Measurements from ENCODE around the gene PABPN1. TPM values are rescaled to one million over a fixed set of nuclear protein-coding genes. Genes with fewer than 3 reads are reported as not detected.

PABPN1 gene
- total and polyA plus RNA-seq, 2 experiments from 2014 or later, result 57.8 to 60.3 TPM

DNA sequence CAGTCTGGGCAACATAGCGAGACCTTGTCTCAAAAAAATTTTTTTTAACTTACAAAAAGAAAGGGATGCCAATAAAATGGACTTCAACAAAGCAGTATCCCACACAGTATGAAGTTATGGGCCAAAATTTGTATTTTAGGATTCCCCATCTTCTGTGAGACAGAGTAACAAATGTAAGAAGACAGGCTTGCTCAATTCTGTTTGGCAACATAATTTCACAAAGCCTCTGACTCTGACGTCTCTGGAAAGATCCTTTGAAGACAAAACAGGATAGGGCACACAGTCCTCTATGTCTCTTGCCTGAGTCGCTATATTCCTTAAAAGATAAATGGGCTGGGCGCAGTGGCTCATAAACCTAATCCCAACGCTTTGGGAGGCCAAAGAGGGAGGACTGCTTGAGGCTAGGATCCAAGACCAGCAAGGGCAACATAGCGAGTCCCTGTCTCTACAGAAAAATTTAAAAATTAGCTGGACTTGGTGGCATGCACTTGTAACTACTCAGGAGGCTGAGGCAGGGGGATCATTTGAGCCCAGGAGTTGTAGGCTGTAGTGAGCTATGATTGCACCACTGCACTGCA, 34.3 kb upstream of the PABPN1 start:
- Histone ChIP-seq H3K4me3 (peak overlapping the region; percentile 88), H3K27me3 (replicated peaks; ENCODE audit: insufficient read depth) (no peaks in the 10 kb centered on the region), H2AFZ (peak overlapping the region; percentile 95), H3K9me2 (ENCODE audit: insufficient read depth) (no peaks in the 10 kb centered on the region), H3K9me3 (ENCODE audit: low read depth) (no peaks in the 10 kb centered on the region), H3K79me2 (ENCODE audit: insufficient read depth) (peaks cover 23% of the 10 kb centered on the region), H3K4me2 (ENCODE audit: unreplicated experiment) (peak overlapping the region; percentile 87), H3K9ac (peak overlapping the region; percentile 79), H3K4me1 (ENCODE audit: insufficient read depth) (peaks cover 15% of the 10 kb centered on the region), H4K20me1 (ENCODE audit: insufficient read depth) (no peaks in the 10 kb centered on the region), H3K36me3 (ENCODE audit: low read depth) (no peaks in the 10 kb centered on the region), H3K27ac (peak overlapping the region; percentile 84), H3F3A (ENCODE audit: insufficient read depth) (peaks cover 7% of the 10 kb centered on the region)
- whole genome bisulfite sequencing, 2 experiments (ENCODE audit: low coverage in 1 of 2, low lambda C conversion rate in 2 of 2, missing lambda C conversion rate in 2 of 2), result 74% methylated on average over 6 of the region's 6 CpGs
- in situ Hi-C loops (cut with MboI), result no loop called here
- DNase-seq, result peak; percentile 41
- TF ChIP-seq EZH2phosphoT487 (IDR thresholded peaks at IDR 0.05; ENCODE audit: insufficient read depth, low read depth), result no peak
- no peak for TF ChIP-seq EZH2 (IDR thresholded peaks at IDR 0.05; ENCODE audit: insufficient read depth, poor library complexity, severe bottlenecking)

- in situ Hi-C loops (cut with MboI), result no loop called here
- H3K4me2 ChIP-seq (ENCODE audit: unreplicated experiment), result peak overlapping the region; percentile 60
Measured at GRCh38 chr14:23294734-23295561, 26.3 kb upstream of the PABPN1 start.

DNA sequence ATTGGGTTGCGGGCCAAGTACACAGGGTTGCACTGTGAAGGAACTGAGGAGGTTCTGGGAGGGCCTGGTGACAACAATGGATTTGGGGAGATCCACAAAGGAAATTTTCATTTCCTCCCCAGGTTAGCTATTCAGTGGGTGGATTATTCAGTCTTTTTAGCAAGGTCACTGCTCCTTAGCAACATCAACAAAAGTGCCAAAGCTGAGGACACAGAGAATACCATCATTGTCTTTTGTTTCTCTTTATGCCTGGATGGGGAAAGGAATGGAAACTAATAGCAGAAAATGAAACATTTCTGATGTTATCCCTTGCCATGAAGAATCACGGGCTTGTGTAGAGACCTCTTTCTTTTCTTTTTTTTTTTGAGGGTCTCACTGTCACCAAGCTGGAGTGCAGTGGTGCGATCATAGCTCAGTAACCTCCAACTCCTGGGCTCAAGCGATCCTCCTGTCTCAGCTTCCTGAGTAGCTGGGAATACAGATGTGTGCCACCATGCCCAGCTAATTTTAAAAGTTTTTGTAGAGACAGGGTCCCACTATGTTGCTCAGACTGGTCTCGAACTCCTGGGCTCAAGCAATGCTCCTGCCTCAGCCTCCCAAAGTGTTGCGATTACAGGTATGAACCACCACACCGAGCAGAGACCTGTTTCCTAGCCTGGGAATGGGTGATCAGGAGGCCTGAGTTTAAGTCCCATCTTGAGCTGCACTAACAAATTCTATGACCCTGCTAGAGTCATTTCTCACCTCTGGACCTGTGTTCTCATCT, 25.1 kb upstream of the PABPN1 start:
- Histone ChIP-seq H2AFZ (no peak overlapping the region), H3K4me2 (ENCODE audit: unreplicated experiment) (no peak overlapping the region), H3K4me3 (no peak overlapping the region), H3K9me3 (ENCODE audit: low read depth) (no peaks in the 10 kb centered on the region), H3K9me2 (ENCODE audit: insufficient read depth) (no peaks in the 10 kb centered on the region), H3K27ac (no peak overlapping the region), H3K36me3 (ENCODE audit: low read depth) (no peaks in the 10 kb centered on the region), H4K20me1 (ENCODE audit: insufficient read depth) (no peaks in the 10 kb centered on the region), H3F3A (ENCODE audit: insufficient read depth) (peaks cover 37% of the 10 kb centered on the region), H3K4me1 (ENCODE audit: insufficient read depth) (peaks cover 32% of the 10 kb centered on the region), H3K79me2 (ENCODE audit: insufficient read depth) (no peaks in the 10 kb centered on the region), H3K27me3 (replicated peaks; ENCODE audit: insufficient read depth) (no peaks in the 10 kb centered on the region), H3K9ac (no peak overlapping the region)
- 90 to 96% methylated on average over 7 of the region's 7 CpGs for WGBS, 2 experiments (ENCODE audit: low coverage in 1 of 2, low lambda C conversion rate in 2 of 2, missing lambda C conversion rate in 2 of 2)
- in situ Hi-C loops (cut with MboI), result no loop called here
- DNase-seq, result no peak
- no peak for TF ChIP-seq EZH2 (IDR thresholded peaks at IDR 0.05; ENCODE audit: insufficient read depth, poor library complexity, severe bottlenecking)
- no peak for TF ChIP-seq EZH2phosphoT487 (IDR thresholded peaks at IDR 0.05; ENCODE audit: insufficient read depth, low read depth)

More at GRCh38 chr14:23294734-23295561, 26.3 kb upstream of the PABPN1 start:
- Histone ChIP-seq H3K9me2 (ENCODE audit: insufficient read depth) (no peaks in the 10 kb centered on the region), H3K27ac (no peak overlapping the region), H3K9me3 (ENCODE audit: low read depth) (no peaks in the 10 kb centered on the region), H3K9ac (peak overlapping the region; percentile 43; the same call in 1 of the 2 replicates), H3K79me2 (ENCODE audit: insufficient read depth) (no peaks in the 10 kb centered on the region), H3F3A (ENCODE audit: insufficient read depth) (peaks cover 26% of the 10 kb centered on the region), H2AFZ (peak overlapping the region; percentile 66), H4K20me1 (ENCODE audit: insufficient read depth) (no peaks in the 10 kb centered on the region), H3K27me3 (replicated peaks; ENCODE audit: insufficient read depth) (no peaks in the 10 kb centered on the region), H3K4me3 (peak overlapping the region; percentile 38; the same call in 1 of the 2 replicates), H3K4me1 (ENCODE audit: insufficient read depth) (peaks cover 26% of the 10 kb centered on the region), H3K36me3 (ENCODE audit: low read depth) (no peaks in the 10 kb centered on the region)
- WGBS, 2 experiments (ENCODE audit: low coverage in 1 of 2, low lambda C conversion rate in 2 of 2, missing lambda C conversion rate in 2 of 2), result 25 to 29% methylated on average over 24 of the region's 24 CpGs
- peak; percentile 82 for DNase-seq
- no peak for TF ChIP-seq EZH2 (IDR thresholded peaks at IDR 0.05; ENCODE audit: insufficient read depth, poor library complexity, severe bottlenecking)

GRCh38 chr14:23297096-23297495, 24.2 kb upstream of the PABPN1 start:
- Histone ChIP-seq H3K4me2 (ENCODE audit: unreplicated experiment) (no peak overlapping the region), H4K20me1 (ENCODE audit: insufficient read depth) (no peaks in the 10 kb centered on the region), H3F3A (ENCODE audit: insufficient read depth) (peaks cover 37% of the 10 kb centered on the region), H3K36me3 (ENCODE audit: low read depth) (no peaks in the 10 kb centered on the region), H3K4me3 (no peak overlapping the region), H3K4me1 (ENCODE audit: insufficient read depth) (peaks cover 32% of the 10 kb centered on the region), H3K9me2 (ENCODE audit: insufficient read depth) (no peaks in the 10 kb centered on the region), H3K9ac (no peak overlapping the region), H3K79me2 (ENCODE audit: insufficient read depth) (no peaks in the 10 kb centered on the region), H3K27me3 (replicated peaks; ENCODE audit: insufficient read depth) (no peaks in the 10 kb centered on the region), H2AFZ (no peak overlapping the region), H3K9me3 (ENCODE audit: low read depth) (no peaks in the 10 kb centered on the region), H3K27ac (no peak overlapping the region)
- TF ChIP-seq EZH2phosphoT487 (IDR thresholded peaks at IDR 0.05; ENCODE audit: insufficient read depth, low read depth), result no peak
- TF ChIP-seq EZH2 (IDR thresholded peaks at IDR 0.05; ENCODE audit: insufficient read depth, poor library complexity, severe bottlenecking), result no peak
- WGBS, 2 experiments (ENCODE audit: low coverage in 1 of 2, low lambda C conversion rate in 2 of 2, missing lambda C conversion rate in 2 of 2), result 79 to 83% methylated on average over 7 of the region's 7 CpGs
- no peak for DNase-seq
- in situ Hi-C loops (cut with MboI), result no loop called here
